H9 (cell line): ENCODE results near the gene CD28. TPM values are rescaled to one million over a fixed set of nuclear protein-coding genes. Genes with fewer than 3 reads are reported as not detected.

ENCODE experiments used
- DNase-seq: peaks from one replicate; pipeline ENCODE4 v3.0.0-alpha.2; 2017
- H2AFZ ChIP-seq: one replicate; pipeline ENCODE4 v1.6.1; 2013; ENCODE audit warnings: mild to moderate bottlenecking, low read length, control low read depth, moderate library complexity
- H2AK5ac ChIP-seq: 2 replicates; pipeline ENCODE4 v1.6.1; 2013; ENCODE audit warnings: low read length, control low read depth, mixed read lengths; ENCODE audit not compliant: insufficient read length
- H2BK120ac ChIP-seq: one replicate; pipeline ENCODE4 v1.6.1; 2013; ENCODE audit warnings: low read depth, mild to moderate bottlenecking, low read length, control low read depth, inconsistent platforms; ENCODE audit not compliant: poor library complexity, severe bottlenecking
- H2BK12ac ChIP-seq: 2 replicates; pipeline ENCODE4 v1.6.1; 2013; ENCODE audit warnings: low read length, control low read depth, mixed read lengths, low read depth; ENCODE audit not compliant: insufficient read length
- H2BK15ac ChIP-seq: 2 replicates; pipeline ENCODE4 v1.6.1; 2013; ENCODE audit warnings: low read depth, low read length, control low read depth
- H2BK20ac ChIP-seq: one replicate; pipeline ENCODE4 v1.6.1; 2013; ENCODE audit warnings: low read depth, mild to moderate bottlenecking, low read length, control low read depth, inconsistent platforms; ENCODE audit not compliant: poor library complexity, severe bottlenecking
- H2BK5ac ChIP-seq: 2 replicates; pipeline ENCODE4 v1.6.1; 2013; ENCODE audit warnings: low read length, control low read depth, mixed read lengths; ENCODE audit not compliant: insufficient read length
- H3K14ac ChIP-seq: 2 replicates; pipeline ENCODE4 v1.6.1; 2013; ENCODE audit warnings: low read length, control low read depth; ENCODE audit not compliant: insufficient read depth
- H3K18ac ChIP-seq: 2 replicates; pipeline ENCODE4 v1.6.1; 2013; ENCODE audit warnings: low read depth, mild to moderate bottlenecking, mixed read lengths, low read length, control low read depth; ENCODE audit not compliant: insufficient read length
- H3K23ac ChIP-seq: 2 replicates; pipeline ENCODE4 v1.6.1; 2013; ENCODE audit warnings: low read length, control low read depth, mixed read lengths, low read depth; ENCODE audit not compliant: insufficient read length
- H3K23me2 ChIP-seq: 2 replicates; pipeline ENCODE4 v1.6.1; 2013; ENCODE audit warnings: low read depth, mild to moderate bottlenecking, mixed read lengths, low read length, control low read depth; ENCODE audit not compliant: insufficient read length, poor library complexity, severe bottlenecking
- H3K27ac ChIP-seq: 2 replicates; pipeline ENCODE4 v1.5.1; 2013; ENCODE audit warnings: low read length, control low read depth, mixed read lengths, low read depth; ENCODE audit not compliant: insufficient read length
- H3K27me3 ChIP-seq: 2 replicates; pipeline ENCODE4 v1.6.1; 2013; ENCODE audit warnings: low read length, control low read depth, inconsistent platforms; ENCODE audit not compliant: insufficient read depth
- H3K4ac ChIP-seq: 2 replicates; pipeline ENCODE4 v1.6.1; 2013; ENCODE audit warnings: low read depth, mild to moderate bottlenecking, control low read depth, inconsistent platforms, low read length, moderate library complexity
- H3K4me1 ChIP-seq: 2 replicates; pipeline ENCODE4 v1.6.1; 2013; ENCODE audit warnings: low read length, control low read depth, inconsistent platforms; ENCODE audit not compliant: insufficient read depth
- H3K4me2 ChIP-seq: 2 replicates; pipeline ENCODE4 v1.6.1; 2013; ENCODE audit warnings: low read length, control low read depth, mixed read lengths; ENCODE audit not compliant: insufficient read length, insufficient read depth
- H3K56ac ChIP-seq: 2 replicates; pipeline ENCODE4 v1.6.1; 2013; ENCODE audit warnings: low read depth, mild to moderate bottlenecking, mixed read lengths, low read length, control low read depth; ENCODE audit not compliant: insufficient read length
- H3K79me1 ChIP-seq: 2 replicates; pipeline ENCODE4 v1.6.1; 2013; ENCODE audit warnings: low read depth, mild to moderate bottlenecking, moderate library complexity, low read length, control low read depth, inconsistent platforms; ENCODE audit not compliant: insufficient read depth, poor library complexity, severe bottlenecking
- H3K79me2 ChIP-seq: 2 replicates; pipeline ENCODE4 v1.6.1; 2013; ENCODE audit warnings: low read length, control low read depth, inconsistent platforms; ENCODE audit not compliant: insufficient read depth
- H3K9ac ChIP-seq: 2 replicates; pipeline ENCODE4 v1.6.1; 2013; ENCODE audit warnings: low read length, control low read depth, mixed read lengths; ENCODE audit not compliant: insufficient read length; ENCODE audit errors: extremely low read depth
- H3K9me3 ChIP-seq: one replicate; pipeline ENCODE4 v1.6.1; 2013; ENCODE audit warnings: low read depth, low read length, inconsistent platforms; ENCODE audit not compliant: control insufficient read depth
- H3T11ph ChIP-seq: one replicate; pipeline ENCODE4 v1.6.1; 2013; ENCODE audit warnings: mild to moderate bottlenecking, low read length, control low read depth, inconsistent platforms
- H4K20me1 ChIP-seq: one replicate; pipeline ENCODE4 v1.6.1; 2013; ENCODE audit not compliant: control insufficient read depth, insufficient read length, insufficient read depth
- H4K5ac ChIP-seq: 2 replicates; pipeline ENCODE4 v1.6.1; 2013; ENCODE audit warnings: low read depth, mild to moderate bottlenecking, mixed read lengths, low read length, control low read depth; ENCODE audit not compliant: insufficient read length
- H4K8ac ChIP-seq: replicated peaks from 2 replicates; pipeline ENCODE4 v1.6.1; 2013; ENCODE audit warnings: low read length, control low read depth, mixed read lengths, low read depth; ENCODE audit not compliant: insufficient read length
- H4K91ac ChIP-seq: 2 replicates; pipeline ENCODE4 v1.6.1; 2013; ENCODE audit warnings: low read depth, mild to moderate bottlenecking, moderate library complexity, mixed read lengths, low read length, control low read depth; ENCODE audit not compliant: insufficient read length
- H3K27ac Mint-ChIP-seq, 3 experiments: 2 replicates in 2 of 3; 3 replicates in 1 of 3; pipeline ENCODE4 v1.8.0; 2020 to 2021; ENCODE audit warnings: mixed read lengths in 3 of 3, mild to moderate bottlenecking in 1 of 3, moderate library complexity in 1 of 3
- H3K27me3 Mint-ChIP-seq: 2 replicates; pipeline ENCODE4 v1.8.0; 2021; ENCODE audit warnings: low read depth, mild to moderate bottlenecking, moderate library complexity, mixed read lengths
- H3K36me3 Mint-ChIP-seq, 3 experiments: 2 replicates in 2 of 3; 3 replicates in 1 of 3; pipeline ENCODE4 v1.8.0; 2020 to 2021; ENCODE audit warnings: low read depth in 3 of 3, mixed read lengths in 3 of 3; ENCODE audit not compliant: insufficient read depth in 1 of 3
- H3K4me1 Mint-ChIP-seq, 2 experiments: 2 replicates each; pipeline ENCODE4 v1.8.0; 2020; ENCODE audit warnings: mixed read lengths in 2 of 2
- H3K4me3 Mint-ChIP-seq, 2 experiments: 2 replicates in 1 of 2; 3 replicates in 1 of 2; pipeline ENCODE4 v1.8.0; 2020 to 2021; ENCODE audit warnings: mild to moderate bottlenecking in 2 of 2, mixed read lengths in 2 of 2, moderate library complexity in 1 of 2
- H3K9me3 Mint-ChIP-seq, 2 experiments: 2 replicates in 1 of 2; 3 replicates in 1 of 2; pipeline ENCODE4 v1.8.0; 2020; ENCODE audit warnings: mild to moderate bottlenecking in 2 of 2, mixed read lengths in 2 of 2, moderate library complexity in 1 of 2
- WGBS: extraction: QIAGEN DNeasy Blood & Tissue Kit; methylation state at CpG from one replicate; pipeline ENCODE4 v1.1.7; 2013; ENCODE audit warnings: missing lambda C conversion rate, low lambda C conversion rate, mixed read lengths; ENCODE audit not compliant: insufficient read length; ENCODE audit errors: extremely low coverage; 5-methylcytosine and 5-hydroxymethylcytosine counted together
- total RNA-seq: library from RNA; stranded (reverse); gene quantifications from 2 replicates; pipeline ENCODE4 v1.2.1, GENCODE V29; 2021
- TF ChIP-seq, protein P1 (sequence below): fragments of 200-600 bp; sonication (generic); conservative IDR thresholded peaks from 3 replicates; pipeline ENCODE4 v1.8.0; 2021; ENCODE audit warnings: antibody characterized with exemption, mild to moderate bottlenecking

Gene CD28
- total RNA-seq, 1 experiment from 2014 or later: not detected

- Histone ChIP-seq H3K27me3 (no peaks in the 10 kb centered on the region), H3K79me1 (no peaks in the 10 kb centered on the region), H2AFZ (no peak overlapping the region), H4K20me1 (no peaks in the 10 kb centered on the region), H3K9me3 (no peaks in the 10 kb centered on the region), H3K4me1 (no peaks in the 10 kb centered on the region; the same call in 1 of the 2 replicates), H3K56ac (no peak overlapping the region), H4K5ac (no peak overlapping the region), H4K8ac (no peak overlapping the region), H3K14ac (no peak overlapping the region), H3T11ph (no peak overlapping the region), H3K23me2 (no peaks in the 10 kb centered on the region), H3K4ac (no peak overlapping the region), H3K79me2 (no peaks in the 10 kb centered on the region), H2BK15ac (no peak overlapping the region), H2BK12ac (no peak overlapping the region), H3K23ac (no peak overlapping the region), H3K18ac (no peak overlapping the region), H2AK5ac (no peak overlapping the region), H2BK120ac (no peak overlapping the region), H3K27ac (no peak overlapping the region), H4K91ac (no peak overlapping the region), H2BK5ac (no peak overlapping the region), H3K9ac (no peak overlapping the region), H3K4me2 (no peak overlapping the region), H2BK20ac (no peak overlapping the region)
- Mint-ChIP-seq H3K9me3 (no peaks in the 10 kb centered on the region), H3K27ac (no peak overlapping the region), H3K36me3 (0 out of 7 replicates have a peak, but pooled peaks cover 0 to under 1% (median 0%) of the 10 kb centered on the region in 3 experiments), H3K27me3 (no peaks in the 10 kb centered on the region), H3K4me3 (no peak overlapping the region), H3K4me1 (peaks cover 4 to 9% of the 10 kb centered on the region in 2 experiments; a peak in 3 of 4 replicates)
- DNase-seq: no peak
- WGBS: no CpG with 5 or more reads among the region's 3 CpGs
- TF ChIP-seq, protein P1, sequence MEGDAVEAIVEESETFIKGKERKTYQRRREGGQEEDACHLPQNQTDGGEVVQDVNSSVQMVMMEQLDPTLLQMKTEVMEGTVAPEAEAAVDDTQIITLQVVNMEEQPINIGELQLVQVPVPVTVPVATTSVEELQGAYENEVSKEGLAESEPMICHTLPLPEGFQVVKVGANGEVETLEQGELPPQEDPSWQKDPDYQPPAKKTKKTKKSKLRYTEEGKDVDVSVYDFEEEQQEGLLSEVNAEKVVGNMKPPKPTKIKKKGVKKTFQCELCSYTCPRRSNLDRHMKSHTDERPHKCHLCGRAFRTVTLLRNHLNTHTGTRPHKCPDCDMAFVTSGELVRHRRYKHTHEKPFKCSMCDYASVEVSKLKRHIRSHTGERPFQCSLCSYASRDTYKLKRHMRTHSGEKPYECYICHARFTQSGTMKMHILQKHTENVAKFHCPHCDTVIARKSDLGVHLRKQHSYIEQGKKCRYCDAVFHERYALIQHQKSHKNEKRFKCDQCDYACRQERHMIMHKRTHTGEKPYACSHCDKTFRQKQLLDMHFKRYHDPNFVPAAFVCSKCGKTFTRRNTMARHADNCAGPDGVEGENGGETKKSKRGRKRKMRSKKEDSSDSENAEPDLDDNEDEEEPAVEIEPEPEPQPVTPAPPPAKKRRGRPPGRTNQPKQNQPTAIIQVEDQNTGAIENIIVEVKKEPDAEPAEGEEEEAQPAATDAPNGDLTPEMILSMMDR: no peak
Observed at GRCh38 chr2:203714112-203714511, 7.7 kb downstream of the CD28 start.
